ENCODE measurements around the gene CLIP3.

Gene CLIP3

GRCh38 chr19:36054733-36055686 lies 22.3 kb upstream of the CLIP3 start, which contains the start of gene WDR62:
Gene WDR62, plus strand, starts transcription at chr19:36054897. Its CDS starts 75 bp downstream, at chr19:36054972.
- peak within 1 kb of the TSS; percentile 66 for H3K4me3 ChIP-seq (ENCODE audit: low read length)
- TF ChIP-seq, protein P1, sequence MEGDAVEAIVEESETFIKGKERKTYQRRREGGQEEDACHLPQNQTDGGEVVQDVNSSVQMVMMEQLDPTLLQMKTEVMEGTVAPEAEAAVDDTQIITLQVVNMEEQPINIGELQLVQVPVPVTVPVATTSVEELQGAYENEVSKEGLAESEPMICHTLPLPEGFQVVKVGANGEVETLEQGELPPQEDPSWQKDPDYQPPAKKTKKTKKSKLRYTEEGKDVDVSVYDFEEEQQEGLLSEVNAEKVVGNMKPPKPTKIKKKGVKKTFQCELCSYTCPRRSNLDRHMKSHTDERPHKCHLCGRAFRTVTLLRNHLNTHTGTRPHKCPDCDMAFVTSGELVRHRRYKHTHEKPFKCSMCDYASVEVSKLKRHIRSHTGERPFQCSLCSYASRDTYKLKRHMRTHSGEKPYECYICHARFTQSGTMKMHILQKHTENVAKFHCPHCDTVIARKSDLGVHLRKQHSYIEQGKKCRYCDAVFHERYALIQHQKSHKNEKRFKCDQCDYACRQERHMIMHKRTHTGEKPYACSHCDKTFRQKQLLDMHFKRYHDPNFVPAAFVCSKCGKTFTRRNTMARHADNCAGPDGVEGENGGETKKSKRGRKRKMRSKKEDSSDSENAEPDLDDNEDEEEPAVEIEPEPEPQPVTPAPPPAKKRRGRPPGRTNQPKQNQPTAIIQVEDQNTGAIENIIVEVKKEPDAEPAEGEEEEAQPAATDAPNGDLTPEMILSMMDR (conservative IDR thresholded peaks at IDR 0.05; ENCODE audit: low read depth, low read length): no peak
- DNase-seq (ENCODE audit: low read depth): no peak

DNA sequence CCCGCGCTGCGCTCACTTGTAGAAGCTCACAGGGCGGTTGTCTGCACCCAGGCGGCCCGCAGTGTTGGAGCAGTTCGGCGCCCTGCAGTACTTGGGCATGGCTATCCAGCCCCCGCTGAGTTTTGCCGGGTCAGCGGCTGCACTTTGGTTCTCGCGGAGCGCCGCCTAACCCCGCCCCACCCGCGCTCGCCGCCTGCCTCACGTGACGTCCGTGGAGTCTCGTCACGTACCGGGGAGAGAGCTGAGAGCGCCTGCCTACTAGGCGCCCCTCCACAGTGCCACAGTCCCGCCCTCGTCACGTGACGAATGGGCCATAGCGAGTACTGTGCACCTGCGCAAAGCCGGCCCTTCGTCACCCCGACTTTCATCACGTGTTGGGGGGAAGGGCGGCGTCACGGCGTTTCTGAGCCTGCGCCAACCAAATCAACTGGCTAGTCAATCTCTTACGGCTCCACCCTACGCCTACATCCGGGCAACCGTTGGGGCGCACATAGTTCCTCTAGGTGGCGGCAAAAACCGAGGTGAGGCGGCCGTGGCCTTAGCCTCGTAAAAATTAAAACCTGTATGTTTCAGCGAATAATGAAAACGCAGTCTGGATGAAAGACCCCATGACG lies 21.6 kb upstream of the CLIP3 start, which contains the start of gene THAP8:
Gene THAP8 (minus strand): TSS at position 167 of the 614 bp plus-strand sequence. CDS start 68 bp downstream, at position 99.
- TF ChIP-seq, protein P1 (conservative IDR thresholded peaks at IDR 0.05; ENCODE audit: low read depth, low read length): peak; percentile 51
- H3K4me3 ChIP-seq (ENCODE audit: low read length): peak within 1 kb of the TSS; percentile 66
- DNase-seq (ENCODE audit: low read depth): peak; percentile 96

DNA sequence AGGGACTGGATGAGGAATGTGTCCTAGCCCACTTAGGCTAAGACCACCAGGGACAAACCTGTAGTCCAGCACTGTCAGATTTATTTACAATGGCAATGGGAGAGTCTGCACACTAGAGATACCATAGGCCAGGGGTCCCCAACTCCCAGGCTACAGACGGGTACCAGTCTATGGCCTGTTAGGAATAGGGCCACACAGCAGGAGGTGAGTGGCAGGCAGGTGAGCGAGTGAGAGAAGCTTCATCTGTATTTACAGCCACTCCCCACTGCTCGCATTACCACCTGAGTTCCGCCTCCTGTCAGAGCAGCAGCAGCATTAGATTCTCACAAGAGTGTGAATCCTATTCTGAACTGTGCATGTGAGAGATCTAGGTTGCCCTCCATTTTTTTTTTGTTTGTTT lies 19.0 kb upstream of the CLIP3 start:
- no peak for DNase-seq (ENCODE audit: low read depth)
- TF ChIP-seq, protein P1 (conservative IDR thresholded peaks at IDR 0.05; ENCODE audit: low read depth, low read length): no peak
- no peak overlapping the region for H3K4me3 ChIP-seq (ENCODE audit: low read length)

GRCh38 chr19:36051236-36051635 lies 18.6 kb upstream of the CLIP3 start:
- TF ChIP-seq, protein P1 (conservative IDR thresholded peaks at IDR 0.05; ENCODE audit: low read depth, low read length): peak; percentile 54
- no peak for DNase-seq (ENCODE audit: low read depth)
- H3K4me3 ChIP-seq (ENCODE audit: low read length): no peak overlapping the region

GRCh38 chr19:36049080-36049698 lies 16.5 kb upstream of the CLIP3 start:
- H3K4me3 ChIP-seq (ENCODE audit: low read length): no peak overlapping the region
- DNase-seq (ENCODE audit: low read depth): no peak
- TF ChIP-seq, protein P1 (conservative IDR thresholded peaks at IDR 0.05; ENCODE audit: low read depth, low read length): no peak

DNA sequence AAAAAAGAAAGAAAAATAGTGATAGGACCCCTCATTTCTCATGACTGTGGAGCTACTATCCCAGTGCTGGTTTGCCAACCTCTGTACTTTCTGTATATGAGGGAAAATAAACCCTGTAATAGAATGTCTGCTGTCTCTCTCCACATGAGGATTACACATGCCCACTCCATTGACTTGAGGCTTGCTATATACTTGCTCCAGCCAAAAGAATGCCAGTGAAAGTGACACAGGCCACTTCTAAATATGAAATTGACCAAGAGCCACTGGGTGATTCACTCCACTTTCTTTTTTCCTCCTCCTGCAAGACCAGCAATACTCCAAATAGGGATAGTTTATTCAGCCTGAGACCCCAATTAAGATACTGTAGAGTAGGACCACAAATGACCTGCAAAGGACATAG lies 15.2 kb upstream of the CLIP3 start:
- TF ChIP-seq, protein P1 (conservative IDR thresholded peaks at IDR 0.05; ENCODE audit: low read depth, low read length): no peak
- DNase-seq (ENCODE audit: low read depth): no peak
- no peak overlapping the region for H3K4me3 ChIP-seq (ENCODE audit: low read length)
